ENCODE measurements around the gene CERS6.
"Not testable (repeated sequence)": the region's sequence is repeated elsewhere in the genome, so short reads cannot be mapped to it uniquely, and the experiment has no call there.

Gene CERS6

GRCh38 chr2:168466834-168467565 lies 10.9 kb downstream of the CERS6 start:
- FAIRE-seq = no peak
- DNase-seq (ENCODE audit: low spot score) = no peak

- DNase-seq (ENCODE audit: low spot score) (no peak), FAIRE-seq (no peak)
These were observed 11.7 kb downstream of the CERS6 start for GRCh38 chr2:168467729-168468128.

- FAIRE-seq (no peak), DNase-seq (ENCODE audit: low spot score) (no peak)
These were observed 12.3 kb downstream of the CERS6 start for GRCh38 chr2:168468354-168468753.

- FAIRE-seq (no peak), DNase-seq (ENCODE audit: low spot score) (no peak)
These were observed 13.4 kb downstream of the CERS6 start for GRCh38 chr2:168469281-168469988.

- no peak for DNase-seq (ENCODE audit: low spot score)
- FAIRE-seq = no peak
These were observed 14.5 kb downstream of the CERS6 start for GRCh38 chr2:168470320-168471162.

GRCh38 chr2:168471163-168471475 lies 15.0 kb downstream of the CERS6 start:
- DNase-seq (ENCODE audit: low spot score) (no peak), FAIRE-seq (no peak)

GRCh38 chr2:168475636-168476035 lies 19.6 kb downstream of the CERS6 start:
- DNase-seq (ENCODE audit: low spot score) (no peak), FAIRE-seq (no peak)

- DNase-seq (ENCODE audit: low spot score) = no peak
- no peak for FAIRE-seq
These were observed 22.1 kb downstream of the CERS6 start for GRCh38 chr2:168478206-168478605.

GRCh38 chr2:168480356-168480755 lies 24.3 kb downstream of the CERS6 start:
- FAIRE-seq (no peak), DNase-seq (ENCODE audit: low spot score) (no peak)

GRCh38 chr2:168480825-168481585 lies 24.9 kb downstream of the CERS6 start:
- DNase-seq (ENCODE audit: low spot score) = no peak

GRCh38 chr2:168482269-168482668 lies 26.2 kb downstream of the CERS6 start:
- FAIRE-seq (no peak), DNase-seq (ENCODE audit: low spot score) (no peak)

More at GRCh38 chr2:168480825-168481585, 24.9 kb downstream of the CERS6 start:
- FAIRE-seq = no peak

- FAIRE-seq = no peak
These were observed 27.1 kb downstream of the CERS6 start for GRCh38 chr2:168482952-168483831.

GRCh38 chr2:168486477-168486876 lies 30.4 kb downstream of the CERS6 start:
- DNase-seq (ENCODE audit: low spot score) = no peak
- no peak for FAIRE-seq

More at GRCh38 chr2:168482952-168483831, 27.1 kb downstream of the CERS6 start:
- no peak for DNase-seq (ENCODE audit: low spot score)

- DNase-seq (ENCODE audit: low spot score) = no peak
- no peak for FAIRE-seq
These were observed 34.2 kb downstream of the CERS6 start for GRCh38 chr2:168490015-168490874.

GRCh38 chr2:168490946-168491605 lies 35.0 kb downstream of the CERS6 start:
- DNase-seq (ENCODE audit: low spot score) = no peak
- no peak for FAIRE-seq

- not testable (repeated sequence) for DNase-seq (ENCODE audit: low spot score); FAIRE-seq
These were observed 35.7 kb downstream of the CERS6 start for GRCh38 chr2:168491728-168492127.

- not testable (repeated sequence) for DNase-seq (ENCODE audit: low spot score); FAIRE-seq
These were observed 37.1 kb downstream of the CERS6 start for GRCh38 chr2:168493219-168493618.

- FAIRE-seq (no peak), DNase-seq (ENCODE audit: low spot score) (no peak)
These were observed 38.2 kb downstream of the CERS6 start for GRCh38 chr2:168494190-168494711.

- no peak for DNase-seq (ENCODE audit: low spot score)
- no peak for FAIRE-seq
These were observed 39.5 kb downstream of the CERS6 start for GRCh38 chr2:168495524-168495923.

Measured in RCC 7860 (cell line).